ENCODE results near the gene BIRC3. TPM values are rescaled to one million over a fixed set of nuclear protein-coding genes. Genes with fewer than 3 reads are reported as not detected.
A peak's percentile ranks its signal among the peaks of the same experiment; 100 is the strongest.

Gene BIRC3
- total RNA-seq, 2 experiments from 2014 or later = 27.2 to 66.9 TPM

DNA sequence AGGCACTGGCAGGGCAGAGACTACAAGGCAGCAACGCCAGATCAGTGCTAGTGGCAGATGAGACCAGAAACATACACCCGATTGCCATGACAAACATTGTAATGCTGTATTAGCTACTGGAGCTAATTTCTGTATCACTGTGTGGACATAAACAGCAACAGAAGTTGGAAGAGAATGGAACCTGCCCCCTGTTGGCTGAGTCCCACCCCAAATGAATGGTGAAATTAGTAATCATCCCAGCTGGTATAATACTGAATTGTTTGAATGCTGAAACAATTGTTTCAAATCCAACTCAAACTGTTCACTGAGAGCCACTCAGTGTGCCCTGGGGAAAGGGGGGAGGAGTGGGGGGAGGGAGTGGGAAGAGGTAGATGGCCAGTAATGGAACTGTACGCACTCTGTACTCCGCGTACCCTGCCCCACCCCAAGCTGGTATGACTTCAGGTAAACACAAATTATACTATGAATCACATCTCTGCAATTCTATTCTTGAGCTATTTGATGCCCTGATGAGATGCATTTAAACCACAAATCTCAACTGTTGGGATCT lies 11.2 kb upstream of the BIRC3 start:
- no TSS peak for BruUV-seq (replicated peaks)
- intact Hi-C loops (cut with micrococcal nuclease; ENCODE audit: unreplicated experiment) = no loop called here
- TF ChIP-seq EZH2phosphoT487 (IDR thresholded peaks at IDR 0.05; ENCODE audit: borderline replicate concordance, low read depth, low read length) = no peak
- TF ChIP-seq, protein P1, sequence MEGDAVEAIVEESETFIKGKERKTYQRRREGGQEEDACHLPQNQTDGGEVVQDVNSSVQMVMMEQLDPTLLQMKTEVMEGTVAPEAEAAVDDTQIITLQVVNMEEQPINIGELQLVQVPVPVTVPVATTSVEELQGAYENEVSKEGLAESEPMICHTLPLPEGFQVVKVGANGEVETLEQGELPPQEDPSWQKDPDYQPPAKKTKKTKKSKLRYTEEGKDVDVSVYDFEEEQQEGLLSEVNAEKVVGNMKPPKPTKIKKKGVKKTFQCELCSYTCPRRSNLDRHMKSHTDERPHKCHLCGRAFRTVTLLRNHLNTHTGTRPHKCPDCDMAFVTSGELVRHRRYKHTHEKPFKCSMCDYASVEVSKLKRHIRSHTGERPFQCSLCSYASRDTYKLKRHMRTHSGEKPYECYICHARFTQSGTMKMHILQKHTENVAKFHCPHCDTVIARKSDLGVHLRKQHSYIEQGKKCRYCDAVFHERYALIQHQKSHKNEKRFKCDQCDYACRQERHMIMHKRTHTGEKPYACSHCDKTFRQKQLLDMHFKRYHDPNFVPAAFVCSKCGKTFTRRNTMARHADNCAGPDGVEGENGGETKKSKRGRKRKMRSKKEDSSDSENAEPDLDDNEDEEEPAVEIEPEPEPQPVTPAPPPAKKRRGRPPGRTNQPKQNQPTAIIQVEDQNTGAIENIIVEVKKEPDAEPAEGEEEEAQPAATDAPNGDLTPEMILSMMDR (conservative IDR thresholded peaks at IDR 0.05; ENCODE audit: low read length) = peak; percentile 71
- no peaks in the 10 kb centered on the region for H4K20me1 ChIP-seq (ENCODE audit: insufficient read depth, low read length)
- ChIA-PET POLR2A (interaction anchor here (0.6 to 5.0 kb wide), 7 partner anchors 12 to 253 kb away, joined by 3 to 76 read pairs (median 4); partner anchors contain the start of gene BIRC3), CTCF (ENCODE audit: unreplicated experiment) (interaction anchor here (0.7 to 1.8 kb wide), 2 partner anchors 11 to 14 kb away, joined by 4 to 10 read pairs; no protein-coding TSS in a partner anchor)
- peaks cover 22% of the 10 kb centered on the region for H3K9me3 ChIP-seq (ENCODE audit: low read length)
- H2AFZ ChIP-seq (ENCODE audit: low read length) = peak overlapping the region; percentile 92
- peak overlapping the region; percentile 68 for H3K4me2 ChIP-seq (ENCODE audit: low read length)
- no peaks in the 10 kb centered on the region for H3K9me2 ChIP-seq (ENCODE audit: insufficient read depth, low read length)
- peaks cover 40% of the 10 kb centered on the region for H3K4me1 ChIP-seq (ENCODE audit: insufficient read depth, low read length, poor library complexity, severe bottlenecking)
- no peak for DNase-seq (ENCODE audit: low spot score)
- peak overlapping the region; percentile 39 for H3K4me3 ChIP-seq (ENCODE audit: low read depth, low read length, poor library complexity, severe bottlenecking)
- H3K36me3 ChIP-seq (ENCODE audit: insufficient read depth, low read length) = peaks cover 4% of the 10 kb centered on the region; the same call in 1 of the 2 replicates
- peak overlapping the region; percentile 82 for H3K27ac ChIP-seq (ENCODE audit: low read depth, low read length, poor library complexity, severe bottlenecking)
- H3K79me2 ChIP-seq (ENCODE audit: insufficient read depth, low read depth, low read length) = no peaks in the 10 kb centered on the region

DNA sequence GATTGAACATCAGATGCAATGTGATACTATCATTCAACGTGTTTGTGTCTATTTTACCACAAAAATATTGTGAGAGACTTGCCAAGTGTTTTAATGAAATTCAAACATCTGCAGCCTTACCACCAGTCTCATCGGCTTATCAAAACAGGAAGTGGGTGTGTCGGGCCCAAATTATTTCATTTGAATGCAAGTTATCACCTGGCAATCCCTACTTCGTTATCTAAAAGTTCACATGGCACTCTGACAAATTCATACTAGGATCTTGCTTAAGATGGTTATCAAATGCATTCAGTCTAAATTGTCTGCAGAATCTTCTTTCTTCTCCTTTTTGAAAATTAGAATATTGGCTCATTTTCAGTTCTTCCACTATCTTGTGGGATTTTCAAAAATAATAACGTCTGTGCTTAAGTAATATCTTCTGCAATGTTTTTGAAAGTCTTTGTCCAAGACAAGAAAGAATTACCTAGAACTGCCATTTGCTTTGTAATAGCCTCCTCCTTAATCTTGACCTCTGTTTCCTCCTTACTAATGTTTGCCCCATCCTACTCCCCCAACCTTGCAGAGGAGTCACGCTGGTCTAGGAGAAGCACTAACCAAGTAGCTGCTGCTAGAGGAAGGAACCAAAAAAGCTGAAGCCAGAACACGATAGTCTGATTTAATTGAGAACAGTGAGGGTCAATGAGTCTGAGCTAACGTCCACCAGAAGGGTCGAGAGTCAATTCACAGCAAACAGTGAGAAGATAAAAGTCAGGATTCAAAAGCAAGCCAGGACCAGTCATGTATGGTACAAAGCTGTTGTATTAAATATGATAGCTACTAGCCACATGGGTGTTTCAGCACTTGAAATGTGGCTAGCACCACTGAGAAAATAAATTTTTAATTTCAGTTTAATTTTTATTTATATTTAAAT lies 10.2 kb upstream of the BIRC3 start:
- Histone ChIP-seq H3K36me3 (ENCODE audit: insufficient read depth, low read length) (peaks cover 4% of the 10 kb centered on the region; the same call in 1 of the 2 replicates), H3K79me2 (ENCODE audit: insufficient read depth, low read depth, low read length) (no peaks in the 10 kb centered on the region), H4K20me1 (ENCODE audit: insufficient read depth, low read length) (no peaks in the 10 kb centered on the region), H3K9me2 (ENCODE audit: insufficient read depth, low read length) (no peaks in the 10 kb centered on the region), H3K4me3 (ENCODE audit: low read depth, low read length, poor library complexity, severe bottlenecking) (peak overlapping the region; percentile 39), H3K9me3 (ENCODE audit: low read length) (peaks cover 21% of the 10 kb centered on the region), H3K4me2 (ENCODE audit: low read length) (peak overlapping the region; percentile 68), H3K4me1 (ENCODE audit: insufficient read depth, low read length, poor library complexity, severe bottlenecking) (peaks cover 40% of the 10 kb centered on the region), H2AFZ (ENCODE audit: low read length) (peak overlapping the region; percentile 92), H3K27ac (ENCODE audit: low read depth, low read length, poor library complexity, severe bottlenecking) (peak overlapping the region; percentile 82)
- peak; percentile 72 for DNase-seq (ENCODE audit: low spot score)
- TF ChIP-seq, protein P1 (conservative IDR thresholded peaks at IDR 0.05; ENCODE audit: low read length) = no peak
- TF ChIP-seq EZH2phosphoT487 (IDR thresholded peaks at IDR 0.05; ENCODE audit: borderline replicate concordance, low read depth, low read length) = no peak
- POLR2A ChIA-PET = interaction anchor here (0.5 to 5.0 kb wide), 15 partner anchors 9 to 303 kb away, joined by 3 to 76 read pairs (median 3); partner anchors contain the start of gene BIRC3
- CTCF ChIA-PET (ENCODE audit: unreplicated experiment) = interaction anchor here (0.7 to 1.8 kb wide), 4 partner anchors 12 to 18 kb away, joined by 3 to 10 read pairs (median 4); no protein-coding TSS in a partner anchor
- intact Hi-C loops (cut with micrococcal nuclease; ENCODE audit: unreplicated experiment) = loop anchor here (1.0 kb wide), 1 partner anchor 13 kb away; no protein-coding TSS in a partner anchor
- BruUV-seq (replicated peaks) = TSS peak; percentile 89
